IPS-18c (cell line): ENCODE data around the gene BAZ1A.

ENCODE experiments used
- H3K4me3 ChIP-seq: 2 replicates; pipeline ENCODE4 v1.7.0; 2013; ENCODE audit warnings: low read depth, mild to moderate bottlenecking, low read length, moderate library complexity; ENCODE audit not compliant: insufficient read depth
- H3K9me3 ChIP-seq: one replicate; pipeline ENCODE4 v1.6.1; 2013; ENCODE audit warnings: mild to moderate bottlenecking, low read length, moderate library complexity; ENCODE audit not compliant: control insufficient read depth, insufficient read depth

Gene BAZ1A

GRCh38 chr14:34714320-34715126 lies 160.6 kb downstream of the BAZ1A start, which contains the start of gene CFL2:
Gene CFL2, minus strand, starts transcription at chr14:34714593. Its CDS starts 53 bp downstream, at chr14:34714540.
- Histone ChIP-seq H3K9me3 (no peaks in the 10 kb centered on the region), H3K4me3 (peak within 1 kb of the TSS; percentile 77)

- Histone ChIP-seq H3K9me3 (no peaks in the 10 kb centered on the region), H3K4me3 (peak overlapping the region; percentile 77)
Measured at GRCh38 chr14:34713681-34714319, 161.4 kb downstream of the BAZ1A start.

- Histone ChIP-seq H3K4me3 (peak overlapping the region; percentile 77), H3K9me3 (no peaks in the 10 kb centered on the region)
Measured at GRCh38 chr14:34713122-34713680, 162.0 kb downstream of the BAZ1A start.

GRCh38 chr14:34711796-34712712 lies 163.1 kb downstream of the BAZ1A start:
- Histone ChIP-seq H3K9me3 (no peaks in the 10 kb centered on the region), H3K4me3 (no peak overlapping the region)

GRCh38 chr14:34711169-34711568 lies 164.0 kb downstream of the BAZ1A start:
- H3K9me3 ChIP-seq = no peaks in the 10 kb centered on the region
- H3K4me3 ChIP-seq = no peak overlapping the region

GRCh38 chr14:34710744-34711143 lies 164.4 kb downstream of the BAZ1A start:
- no peak overlapping the region for H3K4me3 ChIP-seq

GRCh38 chr14:34710006-34710405 lies 165.2 kb downstream of the BAZ1A start:
- Histone ChIP-seq H3K4me3 (no peak overlapping the region), H3K9me3 (no peaks in the 10 kb centered on the region)

More at GRCh38 chr14:34710744-34711143, 164.4 kb downstream of the BAZ1A start:
- no peaks in the 10 kb centered on the region for H3K9me3 ChIP-seq

GRCh38 chr14:34707722-34708121 lies 167.4 kb downstream of the BAZ1A start:
- H3K4me3 ChIP-seq = no peak overlapping the region

More at GRCh38 chr14:34707722-34708121, 167.4 kb downstream of the BAZ1A start:
- no peaks in the 10 kb centered on the region for H3K9me3 ChIP-seq
